GM23338 (cell line): ENCODE measurements around the gene PICK1. TPM values are rescaled to one million over a fixed set of nuclear protein-coding genes. Genes with fewer than 3 reads are reported as not detected.

Source experiments
- ATAC-seq: fragments of 200-7000 bp; cut with Tn5 transposase; 3 replicates; pipeline ENCODE4 v1.9.1; 2020
- DNase-seq: peaks from one replicate; pipeline ENCODE4 v3.0.0-alpha.2; 2015; ENCODE audit warnings: low spot score
- H2AFZ ChIP-seq: fragments of 200-600 bp; sonication (generic); 2 replicates; pipeline ENCODE4 v1.8.0; 2016; ENCODE audit warnings: antibody characterized with exemption, mild to moderate bottlenecking, moderate library complexity
- H3F3A ChIP-seq: fragments of 200-600 bp; sonication (generic); replicated peaks from 2 replicates; pipeline ENCODE4 v1.8.0; 2017; ENCODE audit warnings: antibody characterized with exemption, mixed run types, low read depth
- H3K27ac ChIP-seq: fragments of 200-600 bp; sonication (generic); 2 replicates; pipeline ENCODE4 v1.6.1; 2016; ENCODE audit warnings: low read depth
- H3K27me3 ChIP-seq: fragments of 200-600 bp; sonication (generic); 2 replicates; pipeline ENCODE4 v1.8.0; 2016; ENCODE audit warnings: mild to moderate bottlenecking, mixed run types, moderate library complexity; ENCODE audit not compliant: insufficient read depth
- H3K36me3 ChIP-seq: fragments of 200-600 bp; sonication (generic); 2 replicates; pipeline ENCODE4 v1.8.0; 2016; ENCODE audit warnings: mild to moderate bottlenecking; ENCODE audit not compliant: insufficient read depth
- H3K4me1 ChIP-seq: fragments of 200-600 bp; sonication (generic); 2 replicates; pipeline ENCODE4 v1.8.0; 2016; ENCODE audit warnings: mild to moderate bottlenecking, moderate library complexity; ENCODE audit not compliant: insufficient read depth
- H3K4me2 ChIP-seq: fragments of 200-600 bp; sonication (generic); 2 replicates; pipeline ENCODE4 v1.7.1; 2017; ENCODE audit warnings: mixed run types
- H3K4me3 ChIP-seq: fragments of 200-600 bp; sonication (generic); 2 replicates; pipeline ENCODE4 v1.6.1; 2016; ENCODE audit warnings: mixed run types
- H3K79me2 ChIP-seq: fragments of 200-600 bp; sonication (generic); replicated peaks from 2 replicates; pipeline ENCODE4 v1.8.0; 2017; ENCODE audit warnings: mild to moderate bottlenecking; ENCODE audit not compliant: insufficient read depth
- H3K9me2 ChIP-seq: fragments of 200-600 bp; sonication (generic); 2 replicates; pipeline ENCODE4 v1.8.0; 2017; ENCODE audit not compliant: insufficient read depth
- H4K20me1 ChIP-seq: fragments of 200-600 bp; sonication (generic); replicated peaks from 2 replicates; pipeline ENCODE4 v1.8.0; 2017; ENCODE audit warnings: mild to moderate bottlenecking; ENCODE audit not compliant: insufficient read depth
- H3K27ac Mint-ChIP-seq: 2 replicates; pipeline ENCODE4 v1.8.0; 2020; ENCODE audit warnings: inconsistent platforms, mild to moderate bottlenecking, moderate library complexity, mixed read lengths
- H3K27me3 Mint-ChIP-seq: 3 replicates; pipeline ENCODE4 v1.8.0; 2022; ENCODE audit warnings: low read depth, mild to moderate bottlenecking, moderate library complexity, mixed read lengths, inconsistent platforms; ENCODE audit not compliant: insufficient read depth, poor library complexity
- H3K36me3 Mint-ChIP-seq: 3 replicates; pipeline ENCODE4 v1.8.0; 2021; ENCODE audit warnings: low read depth, mild to moderate bottlenecking, inconsistent platforms, moderate library complexity, mixed read lengths
- H3K4me1 Mint-ChIP-seq: 3 replicates; pipeline ENCODE4 v1.8.0; 2020; ENCODE audit warnings: mild to moderate bottlenecking, inconsistent platforms, mixed read lengths
- H3K4me3 Mint-ChIP-seq: 3 replicates; pipeline ENCODE4 v1.8.0; 2021; ENCODE audit warnings: moderate library complexity, mild to moderate bottlenecking, inconsistent platforms, mixed read lengths
- H3K9me3 Mint-ChIP-seq: 3 replicates; pipeline ENCODE4 v1.8.0; 2020; ENCODE audit warnings: moderate library complexity, mild to moderate bottlenecking, inconsistent platforms, mixed read lengths
- CTCF ChIP-seq, 2 experiments: fragments of 200-600 bp in 1 of 2; sonication (generic) in 1 of 2; conservative IDR thresholded peaks; 2 replicates each; pipeline versions ENCODE4 v1.5.1 to v1.6.1; 2016 to 2017; ENCODE audit warnings: antibody characterized with exemption in 2 of 2, low read depth in 2 of 2, mild to moderate bottlenecking in 2 of 2, moderate library complexity in 1 of 2
- EZH2 ChIP-seq: fragments of 200-600 bp; sonication (generic); IDR thresholded peaks from one replicate; pipeline ENCODE4 v1.8.0; 2017; ENCODE audit warnings: antibody characterized with exemption, mild to moderate bottlenecking, low read depth; ENCODE audit not compliant: unreplicated experiment
- NANOG ChIP-seq: IDR thresholded peaks from 2 replicates; pipeline ENCODE4 v1.6.1; 2016; ENCODE audit warnings: antibody characterized with exemption, borderline replicate concordance
- STAT1 ChIP-seq: IDR thresholded peaks from one replicate; pipeline ENCODE4 v1.6.1; 2016; ENCODE audit warnings: antibody characterized with exemption; ENCODE audit not compliant: unreplicated experiment
- ZNF114 ChIP-seq: fragments of 250-450 bp; sonication (Bioruptor Pico); IDR thresholded peaks from 2 replicates; pipeline ENCODE4 v1.5.0; 2020; ENCODE audit warnings: mild to moderate bottlenecking, moderate library complexity
- ZNF331 ChIP-seq: fragments of 250-450 bp; sonication (Bioruptor Pico); IDR thresholded peaks from 2 replicates; pipeline ENCODE4 v1.5.0; 2020; ENCODE audit warnings: low read depth, mild to moderate bottlenecking, moderate library complexity
- ZNF462 ChIP-seq: fragments of 250-450 bp; sonication (Bioruptor Pico); IDR thresholded peaks from 2 replicates; pipeline ENCODE4 v1.5.0; 2020; ENCODE audit warnings: mild to moderate bottlenecking, moderate library complexity
- polyA plus RNA-seq: library from polyadenylated mRNA; unstranded; fragments of >200 nt; fragmentation: Nextera tagmentation; extraction: Ambion mirVana; gene quantifications from 2 replicates; pipeline ENCODE4 v1.2.1, GENCODE V29; 2016
- total RNA-seq: library from RNA; depleted of rRNA; stranded (reverse); fragments of >200 nt; shearing (Covaris generic); gene quantifications from 2 replicates; pipeline ENCODE4 v1.2.3, GENCODE V29; 2014

PICK1 gene
- total and polyA plus RNA-seq, 2 experiments from 2014 or later, result 15.9 to 28.3 TPM

- ATAC-seq (peak; percentile 86), DNase-seq (peak; percentile 89)
- Mint-ChIP-seq H3K27me3 (peaks cover 13% of the 10 kb centered on the region), H3K27ac (no peak overlapping the region), H3K4me1 (peaks cover 5% of the 10 kb centered on the region; the same call in 2 of the 3 replicates), H3K36me3 (peaks cover 27% of the 10 kb centered on the region), H3K4me3 (no peak overlapping the region), H3K9me3 (no peaks in the 10 kb centered on the region)
- Histone ChIP-seq H3K4me3 (no peak overlapping the region), H3K9me2 (no peaks in the 10 kb centered on the region), H4K20me1 (no peaks in the 10 kb centered on the region; the same call in 1 of the 2 replicates), H3K4me1 (0 out of 2 replicates have a peak, but pooled peaks cover 3% of the 10 kb centered on the region), H2AFZ (no peak overlapping the region), H3K27me3 (peaks cover 5% of the 10 kb centered on the region; the same call in 1 of the 2 replicates), H3K27ac (no peak overlapping the region), H3K79me2 (no peaks in the 10 kb centered on the region), H3K4me2 (no peak overlapping the region), H3K36me3 (no peaks in the 10 kb centered on the region), H3F3A (no peaks in the 10 kb centered on the region)
- TF ChIP-seq ZNF114 (CRISPR knock-in tag), result no peak
- TF ChIP-seq CTCF (conservative IDR thresholded peaks at IDR 0.05; ENCODE audit: low read depth in 2 of 2), result peak; percentile 72 to 92
Observed at GRCh38 chr22:38074181-38075104, 17.2 kb downstream of the PICK1 start.

- Mint-ChIP-seq H3K36me3 (peaks cover 21% of the 10 kb centered on the region; the same call in 2 of the 3 replicates), H3K27ac (no peak overlapping the region), H3K9me3 (no peaks in the 10 kb centered on the region), H3K4me3 (no peak overlapping the region), H3K4me1 (peaks cover 5% of the 10 kb centered on the region; the same call in 2 of the 3 replicates), H3K27me3 (peaks cover 21% of the 10 kb centered on the region)
- ATAC-seq (no peak), DNase-seq (no peak)
- H3K36me3 ChIP-seq, result no peaks in the 10 kb centered on the region
- TF ChIP-seq NANOG, result no peak
- no peak for TF ChIP-seq ZNF462 (CRISPR knock-in tag)
- no peak for TF ChIP-seq EZH2
- TF ChIP-seq STAT1, result no peak
- no peak for TF ChIP-seq ZNF331 (CRISPR knock-in tag)
- H4K20me1 ChIP-seq, result no peaks in the 10 kb centered on the region; the same call in 1 of the 2 replicates
- H3K27ac ChIP-seq, result no peak overlapping the region
- H3K79me2 ChIP-seq, result no peaks in the 10 kb centered on the region
- no peaks in the 10 kb centered on the region for H3F3A ChIP-seq
- no peak overlapping the region for H3K4me3 ChIP-seq
- H3K27me3 ChIP-seq, result peaks cover 13% of the 10 kb centered on the region
- H2AFZ ChIP-seq, result no peak overlapping the region
- 0 out of 2 replicates have a peak, but pooled peaks cover 3% of the 10 kb centered on the region for H3K4me1 ChIP-seq
- no peaks in the 10 kb centered on the region for H3K9me2 ChIP-seq
- H3K4me2 ChIP-seq, result no peak overlapping the region
Observed at GRCh38 chr22:38075105-38075825, 18.1 kb downstream of the PICK1 start.
